ENCODE data around the gene KLHL29.

KLHL29 gene

DNA sequence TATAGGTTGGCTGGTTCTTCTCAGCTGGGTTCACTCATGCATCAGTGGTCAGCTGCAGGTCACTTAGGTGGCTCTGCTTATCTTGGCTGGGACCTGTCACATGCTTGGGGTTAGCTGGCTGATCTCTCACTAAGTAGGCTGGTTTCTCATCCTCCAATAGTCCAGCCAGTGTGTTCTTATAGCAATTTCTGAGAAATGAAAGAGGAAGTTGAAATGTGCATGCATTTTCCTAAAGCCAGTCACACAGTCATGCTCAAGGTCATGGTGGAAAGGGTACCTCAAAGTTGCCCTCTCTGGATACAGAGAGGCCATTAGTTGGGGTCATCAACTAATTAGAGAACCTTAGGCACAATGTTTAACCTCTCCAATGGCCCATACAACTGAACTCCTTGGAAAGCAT, 64.4 kb downstream of the KLHL29 start:
- DNase-seq (ENCODE audit: low read depth): no peak

- no peak for DNase-seq (ENCODE audit: low read depth)
These were observed 64.9 kb downstream of the KLHL29 start for GRCh38 chr2:23449831-23450331.

DNA sequence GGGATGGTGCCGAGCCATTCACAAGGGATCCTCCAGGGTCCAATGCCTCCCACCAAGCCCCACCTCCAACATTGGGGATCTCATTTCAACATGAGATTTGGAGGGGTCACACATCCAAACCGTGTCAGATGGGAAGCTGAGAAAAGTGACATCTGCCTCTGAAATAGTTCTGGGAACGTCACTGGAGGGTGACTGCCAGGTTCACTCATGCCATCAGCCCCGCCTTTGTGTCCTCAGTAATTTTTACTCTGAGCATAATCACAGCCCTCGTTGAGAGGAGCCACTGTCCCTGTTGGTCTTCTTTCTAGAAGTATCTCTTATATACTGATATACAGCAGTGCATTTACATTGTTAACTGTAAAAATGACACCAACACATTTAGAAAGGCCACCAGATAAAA, 67.4 kb downstream of the KLHL29 start:
- DNase-seq (ENCODE audit: low read depth): no peak

GRCh38 chr2:23452853-23453420, 68.0 kb downstream of the KLHL29 start:
- DNase-seq (ENCODE audit: low read depth): no peak

- DNase-seq (ENCODE audit: low read depth): no peak
These were observed 68.5 kb downstream of the KLHL29 start for GRCh38 chr2:23453432-23453831.

- no peak for DNase-seq (ENCODE audit: low read depth)
These were observed 69.0 kb downstream of the KLHL29 start for GRCh38 chr2:23453836-23454460.

DNA sequence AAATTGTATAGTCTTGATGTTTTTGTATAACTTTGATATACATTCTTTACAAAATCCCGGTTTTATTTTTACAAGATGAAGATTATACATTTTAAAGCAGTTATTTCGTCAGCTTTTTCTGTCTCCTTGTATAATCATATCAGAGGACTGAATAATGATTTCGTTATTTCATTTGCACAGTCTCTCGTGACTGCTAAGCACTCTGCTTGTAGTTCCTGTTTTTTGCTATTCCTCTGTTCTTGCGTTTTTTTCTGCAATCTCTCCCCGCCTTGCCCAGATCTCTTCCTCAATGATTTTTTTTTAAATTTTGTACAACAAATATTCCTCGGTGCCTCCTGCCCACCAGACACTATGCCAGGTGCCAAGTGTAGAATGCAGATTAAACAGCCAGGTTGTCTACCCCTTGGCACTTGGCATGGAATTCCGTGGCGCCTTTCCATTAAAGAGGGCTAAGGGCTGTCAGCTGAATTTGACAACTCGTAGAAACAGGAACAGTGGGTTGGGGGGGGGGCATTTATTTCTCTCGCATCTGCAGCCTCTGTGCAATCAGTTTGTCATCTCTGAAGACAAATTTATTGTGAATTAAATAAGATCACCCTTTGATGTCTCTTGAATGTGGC, 69.6 kb downstream of the KLHL29 start:
- no peak for DNase-seq (ENCODE audit: low read depth)

- no peak for DNase-seq (ENCODE audit: low read depth)
These were observed 71.4 kb downstream of the KLHL29 start for GRCh38 chr2:23456396-23456795.

- no peak for DNase-seq (ENCODE audit: low read depth)
These were observed 72.1 kb downstream of the KLHL29 start for GRCh38 chr2:23456881-23457760.

- no peak for DNase-seq (ENCODE audit: low read depth)
These were observed 73.2 kb downstream of the KLHL29 start for GRCh38 chr2:23457990-23458682.

DNA sequence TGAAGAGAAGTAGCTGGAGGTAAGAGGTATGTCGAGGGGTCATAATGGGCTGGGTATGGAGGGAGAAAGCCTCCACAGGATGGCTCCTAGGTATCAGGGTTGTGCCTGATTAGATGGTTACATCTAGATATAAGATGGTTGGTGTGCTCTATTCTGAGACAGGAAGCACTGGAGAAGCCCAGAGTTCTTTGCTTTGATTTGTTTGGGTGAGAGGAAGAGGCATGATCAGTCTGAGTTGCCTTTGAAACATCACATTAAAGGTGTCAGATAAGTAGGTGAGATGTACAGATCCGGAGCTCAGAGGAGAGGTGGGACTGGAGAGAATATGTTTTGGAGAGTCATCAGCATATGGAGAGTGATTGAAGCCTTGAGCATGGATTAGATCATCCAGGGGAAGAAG, 74.1 kb downstream of the KLHL29 start:
- no peak for DNase-seq (ENCODE audit: low read depth)

GRCh38 chr2:23460228-23460627, 75.2 kb downstream of the KLHL29 start:
- no peak for DNase-seq (ENCODE audit: low read depth)

- DNase-seq (ENCODE audit: low read depth): no peak
These were observed 76.0 kb downstream of the KLHL29 start for GRCh38 chr2:23460993-23461392.

DNA sequence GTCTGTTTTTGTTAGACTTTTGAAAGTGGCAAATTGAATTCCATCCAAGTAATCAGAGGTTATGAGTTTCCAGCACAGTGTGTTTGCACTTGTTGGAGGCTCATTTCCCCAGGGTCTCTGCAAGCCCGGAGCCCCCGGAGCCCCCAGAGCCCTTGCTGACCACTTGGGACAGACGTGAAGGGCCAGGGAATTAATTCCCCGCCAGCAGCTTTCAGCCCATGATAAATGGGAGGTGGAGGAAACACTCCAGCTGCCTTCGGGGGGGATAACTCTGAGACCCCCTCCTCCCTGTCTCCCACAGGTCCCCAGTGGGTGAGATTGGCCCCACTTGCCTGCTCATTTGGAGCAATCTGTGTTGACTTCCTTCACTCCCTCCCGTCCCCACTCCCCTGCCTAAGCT, 79.2 kb downstream of the KLHL29 start:
- DNase-seq (ENCODE audit: low read depth): no peak

DNA sequence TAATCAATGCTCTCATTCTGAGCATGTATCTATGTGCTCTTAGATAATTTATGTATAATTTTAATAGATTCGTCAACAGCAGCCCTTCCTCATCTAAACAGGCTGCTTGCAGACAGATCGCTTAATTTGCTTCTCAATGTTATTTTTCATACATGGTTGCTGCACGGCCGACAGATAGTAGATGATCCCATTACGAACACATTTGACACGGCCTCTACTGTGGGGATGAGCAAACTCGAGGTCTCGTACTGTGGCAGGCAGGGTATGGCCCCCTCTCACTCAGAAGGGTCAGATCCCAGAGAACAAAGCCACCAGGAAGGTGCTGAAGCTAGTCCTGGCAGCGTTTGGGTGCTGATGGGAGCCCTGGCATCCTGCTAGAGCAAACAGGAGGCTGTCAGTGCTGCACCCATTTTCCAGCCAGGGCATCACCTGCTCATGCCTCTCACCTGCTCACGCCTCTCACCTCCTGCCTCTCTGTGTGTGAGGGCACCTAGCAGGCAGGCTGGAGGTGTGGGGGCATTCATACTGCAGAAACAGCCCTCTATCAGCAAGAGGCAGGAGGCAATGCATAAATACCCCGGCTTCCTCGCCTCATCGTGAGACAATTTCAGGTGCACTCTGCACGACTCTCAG, 80.0 kb downstream of the KLHL29 start:
- DNase-seq (ENCODE audit: low read depth): no peak

DNA sequence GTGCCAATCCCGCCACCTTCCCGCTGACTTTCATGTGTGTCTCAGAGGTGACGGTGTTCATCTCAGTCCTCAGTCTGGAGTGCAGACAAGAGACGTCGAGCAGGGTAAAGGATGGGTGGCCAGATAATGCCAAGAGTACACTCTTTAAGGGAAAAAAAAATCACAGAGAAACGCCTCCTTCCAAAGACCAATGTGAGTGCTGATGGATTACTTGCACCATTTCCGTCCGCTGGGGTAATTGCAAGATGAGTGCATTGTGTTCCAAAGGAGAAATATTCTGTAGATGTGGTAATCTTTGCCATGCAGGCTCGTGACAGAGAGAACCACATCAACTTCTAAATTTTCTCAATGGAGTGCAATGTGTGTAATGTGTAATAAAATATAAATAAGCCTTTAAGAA, 81.0 kb downstream of the KLHL29 start:
- no peak for DNase-seq (ENCODE audit: low read depth)

DNA sequence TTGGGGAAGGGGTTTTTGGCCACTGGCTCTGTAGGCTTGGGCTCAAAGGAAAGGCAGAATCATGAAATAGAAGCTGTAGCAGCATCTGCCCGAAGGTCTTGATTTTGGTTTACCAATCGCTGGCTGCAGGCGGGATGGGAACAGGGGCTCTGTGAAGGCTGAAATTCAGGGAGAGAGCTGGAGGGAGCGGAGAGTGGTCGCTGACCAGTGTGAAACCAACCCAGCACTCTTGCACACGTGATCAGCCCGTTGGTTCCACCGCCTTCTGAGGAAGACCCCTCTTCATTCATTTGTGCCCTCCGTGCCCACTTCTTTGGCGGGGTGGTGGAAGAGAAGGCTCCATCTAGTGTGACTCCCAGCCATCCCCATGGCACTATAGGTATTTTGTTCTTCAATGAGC, 82.6 kb downstream of the KLHL29 start:
- no peak for DNase-seq (ENCODE audit: low read depth)

- DNase-seq (ENCODE audit: low read depth): no peak
These were observed 83.6 kb downstream of the KLHL29 start for GRCh38 chr2:23468474-23469141.

DNA sequence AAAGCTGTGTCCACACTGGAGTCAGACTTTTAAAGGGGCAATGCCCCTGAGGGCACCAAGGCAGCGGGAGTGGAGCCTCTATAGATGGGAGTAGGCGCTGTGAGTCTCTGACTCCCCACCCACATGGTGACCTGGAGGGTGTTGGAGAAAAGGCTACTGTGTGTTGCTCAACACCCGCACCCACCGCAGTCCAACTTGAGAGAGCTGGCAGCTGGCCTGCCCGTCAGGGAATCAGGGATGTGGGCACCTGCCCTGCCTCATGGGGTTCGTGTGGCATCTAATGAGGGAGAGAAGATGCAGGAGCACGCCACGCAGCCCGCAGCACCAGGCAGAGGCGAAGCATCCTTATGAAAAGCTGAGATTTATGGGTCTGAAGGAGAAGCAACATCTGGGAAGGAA, 84.2 kb downstream of the KLHL29 start:
- DNase-seq (ENCODE audit: low read depth): no peak

GRCh38 chr2:23475036-23475435, 90.1 kb downstream of the KLHL29 start:
- DNase-seq (ENCODE audit: low read depth): no peak

- DNase-seq (ENCODE audit: low read depth): no peak
These were observed 90.5 kb downstream of the KLHL29 start for GRCh38 chr2:23475473-23475872.
